NCI-H69 (cell line): ENCODE results near the gene MROH8.

Source experiments
- DNase-seq: peaks from one replicate; lab custom pipeline; 2025; lab: John Stamatoyannopoulos, UW

The MROH8 gene

DNA sequence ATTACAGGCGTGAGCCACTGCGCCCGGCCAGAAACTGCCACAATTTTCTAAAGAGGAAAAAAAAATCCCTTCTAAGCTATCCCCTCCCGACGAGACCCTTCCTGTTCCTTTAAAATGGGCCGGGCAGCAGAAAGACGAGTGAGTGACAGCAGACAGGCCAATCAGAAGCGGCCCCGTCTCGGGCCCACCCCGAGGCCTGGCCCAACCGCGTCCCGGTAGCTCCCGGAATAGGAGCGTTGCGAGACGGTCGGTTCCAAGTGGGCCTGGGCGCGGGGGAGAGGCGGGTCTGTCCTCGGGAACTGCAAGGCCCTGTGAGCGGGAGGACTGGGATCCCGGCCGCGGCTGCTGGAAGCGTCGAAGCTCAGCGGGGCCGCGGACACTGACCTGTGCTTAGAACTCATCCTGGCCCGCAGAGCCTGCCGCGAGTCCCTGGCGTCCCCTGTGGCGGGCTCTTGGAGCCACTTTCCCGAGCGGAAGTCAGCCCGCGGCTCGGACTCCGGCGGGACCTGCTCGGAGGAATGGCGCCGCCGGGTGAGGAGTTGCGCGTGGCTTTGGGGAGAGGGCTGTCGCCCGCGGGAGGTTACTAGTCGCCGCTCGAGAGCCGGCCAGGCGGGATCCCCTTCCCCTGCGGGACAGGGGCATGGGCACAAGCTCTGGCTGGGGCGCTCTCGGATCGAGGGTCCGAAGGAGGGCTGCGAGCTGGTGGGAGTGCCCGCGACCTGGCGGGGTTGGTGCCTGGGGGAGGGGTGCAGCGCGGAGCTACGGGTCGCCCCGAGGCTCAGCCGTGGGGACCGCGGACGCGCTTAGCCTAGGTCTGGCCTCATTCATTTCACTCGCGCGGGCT, at the start of gene MROH8, which contains the start of gene RPN2:
MROH8 (minus strand) TSS at position 710 of the 844 bp plus-strand sequence.
RPN2 (plus strand) TSS at position 492 of the 844 bp plus-strand sequence; CDS start at position 519, 27 bp downstream.
- DNase-seq = peak; percentile 96

DNA sequence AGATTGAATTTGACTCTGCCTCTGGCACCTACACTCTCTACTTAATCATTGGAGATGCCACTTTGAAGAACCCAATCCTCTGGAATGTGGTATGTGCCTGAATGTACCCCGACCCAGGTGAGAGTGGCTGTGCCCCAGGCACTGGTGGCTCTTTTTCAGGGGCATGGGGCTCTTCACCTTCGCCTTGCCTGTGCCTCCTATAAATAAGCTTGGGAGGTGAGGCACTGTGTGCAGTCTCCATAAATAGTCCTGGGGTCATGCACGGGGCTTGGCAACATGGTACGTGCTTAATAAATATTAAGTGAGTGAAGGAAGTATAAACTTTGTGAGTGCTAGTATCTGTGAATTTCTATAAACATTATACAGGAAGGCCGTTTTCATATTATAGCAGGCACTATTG, 49.3 kb upstream of the MROH8 start:
- DNase-seq = no peak

DNA sequence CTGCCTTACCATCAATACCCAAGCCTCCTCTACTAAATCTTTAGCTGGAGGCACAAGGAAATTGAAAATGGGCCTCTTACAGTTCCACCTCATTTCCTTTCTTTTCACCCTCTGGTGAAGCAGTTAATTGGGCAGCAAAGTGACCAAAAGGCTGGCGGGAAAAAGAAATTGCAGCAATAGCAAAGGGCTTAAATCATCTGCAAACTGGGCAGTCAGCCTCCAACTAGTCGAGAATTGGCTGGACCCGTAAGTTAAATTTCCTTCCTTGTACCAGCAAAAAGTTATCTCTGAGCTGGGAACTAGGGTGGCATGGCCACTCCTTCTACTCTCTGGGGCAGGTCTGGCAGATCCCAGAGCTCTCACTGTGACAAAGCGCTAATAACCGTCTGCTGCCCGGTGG, 48.7 kb upstream of the MROH8 start:
- DNase-seq = peak; percentile 26

DNA sequence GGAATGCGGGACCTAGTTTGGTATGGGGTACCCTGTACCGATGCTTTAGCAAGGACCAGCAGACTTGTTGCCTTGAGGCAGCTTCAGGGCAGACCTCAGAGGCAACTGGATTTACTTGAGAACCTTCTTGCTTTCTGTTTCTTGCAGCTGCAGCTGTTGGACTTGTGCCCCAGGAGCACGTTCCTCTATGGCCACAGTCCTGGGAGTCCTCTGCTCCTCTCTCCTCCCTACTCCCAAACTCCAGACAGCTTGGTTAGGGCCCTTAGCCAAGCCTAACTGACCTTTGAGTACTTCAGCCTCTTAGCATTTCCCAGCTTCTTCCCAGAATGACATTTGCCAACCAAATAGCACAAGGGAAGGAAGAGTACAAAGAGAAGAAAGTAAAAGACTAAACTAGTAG, 47.5 kb upstream of the MROH8 start:
- DNase-seq = no peak

DNA sequence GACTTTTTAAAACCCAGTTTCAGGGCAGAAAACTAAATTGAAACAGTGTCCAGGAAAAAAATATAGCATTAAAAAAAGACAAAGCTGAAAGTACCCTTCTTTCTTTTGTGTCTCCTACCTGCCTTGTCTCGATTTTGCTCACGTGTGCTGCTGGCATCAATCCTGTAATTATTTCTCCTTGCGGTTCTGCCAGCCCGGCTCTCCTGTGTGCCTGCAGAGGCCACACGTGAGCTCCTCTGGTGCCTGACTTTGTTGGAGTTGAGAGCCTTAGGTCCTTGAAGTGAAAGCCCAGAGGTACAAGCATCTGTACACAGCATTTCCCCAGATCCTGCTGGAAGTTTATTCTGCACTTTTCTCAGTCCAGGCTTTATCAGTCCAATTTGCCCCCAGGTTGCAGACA, 45.8 kb upstream of the MROH8 start:
- DNase-seq = no peak

DNA sequence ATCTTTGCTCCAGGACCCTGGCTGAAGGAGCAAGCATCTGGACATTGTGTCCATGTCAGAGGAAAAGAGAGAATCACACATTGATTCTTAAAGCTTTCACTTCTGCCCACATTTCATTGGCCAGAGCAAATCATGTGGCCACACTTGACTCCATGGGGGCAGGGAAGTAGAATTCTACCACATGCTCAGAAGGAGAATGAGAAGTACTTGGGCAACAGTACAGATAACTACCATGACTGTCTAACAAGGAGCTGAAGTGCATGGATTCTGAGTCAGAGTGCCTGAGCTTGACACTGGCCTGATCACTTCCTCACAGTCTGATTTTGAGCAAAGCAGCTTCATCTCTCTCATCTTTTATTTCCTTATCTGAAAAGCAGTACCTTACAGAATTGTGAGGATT, 43.7 kb upstream of the MROH8 start:
- DNase-seq = no peak

DNA sequence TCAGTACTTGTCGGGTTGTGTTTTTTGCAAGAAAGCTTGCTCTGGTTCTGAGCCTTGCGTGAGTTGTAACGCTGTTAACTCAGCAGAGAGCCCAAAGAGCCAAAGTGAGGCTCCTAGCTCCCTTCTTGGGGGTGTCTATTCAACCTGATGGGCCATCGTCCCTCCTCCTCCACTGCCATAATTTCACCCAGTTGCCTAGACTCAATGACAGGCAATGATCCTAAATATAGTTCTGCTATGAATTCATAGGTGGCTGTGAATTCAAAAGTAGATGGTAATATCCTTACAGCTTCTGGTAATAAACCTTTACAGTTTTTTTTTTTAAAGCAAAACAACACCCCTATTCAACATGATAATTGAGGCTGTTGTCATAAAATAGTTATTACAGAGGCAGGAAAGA, 42.7 kb upstream of the MROH8 start:
- DNase-seq = no peak

DNA sequence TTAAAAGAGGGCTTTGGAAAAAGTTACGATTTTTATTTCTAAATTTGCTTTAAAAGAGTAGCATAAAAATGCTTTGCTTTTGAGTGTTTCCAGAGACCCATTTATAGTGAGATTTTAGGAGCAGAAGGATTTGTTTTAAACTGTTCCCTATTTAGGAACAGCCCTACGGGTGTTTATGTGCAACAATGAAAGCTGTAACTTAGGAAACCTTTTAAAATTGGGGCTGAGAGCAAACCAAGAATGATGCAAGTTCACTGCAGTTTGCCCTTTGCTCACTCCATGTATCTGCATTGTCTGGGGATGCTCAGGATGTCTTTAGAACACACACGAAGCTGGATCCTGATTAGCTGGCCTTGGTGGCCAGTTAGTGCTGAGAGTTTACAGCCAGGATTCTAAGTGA, 41.4 kb upstream of the MROH8 start:
- no peak for DNase-seq

DNA sequence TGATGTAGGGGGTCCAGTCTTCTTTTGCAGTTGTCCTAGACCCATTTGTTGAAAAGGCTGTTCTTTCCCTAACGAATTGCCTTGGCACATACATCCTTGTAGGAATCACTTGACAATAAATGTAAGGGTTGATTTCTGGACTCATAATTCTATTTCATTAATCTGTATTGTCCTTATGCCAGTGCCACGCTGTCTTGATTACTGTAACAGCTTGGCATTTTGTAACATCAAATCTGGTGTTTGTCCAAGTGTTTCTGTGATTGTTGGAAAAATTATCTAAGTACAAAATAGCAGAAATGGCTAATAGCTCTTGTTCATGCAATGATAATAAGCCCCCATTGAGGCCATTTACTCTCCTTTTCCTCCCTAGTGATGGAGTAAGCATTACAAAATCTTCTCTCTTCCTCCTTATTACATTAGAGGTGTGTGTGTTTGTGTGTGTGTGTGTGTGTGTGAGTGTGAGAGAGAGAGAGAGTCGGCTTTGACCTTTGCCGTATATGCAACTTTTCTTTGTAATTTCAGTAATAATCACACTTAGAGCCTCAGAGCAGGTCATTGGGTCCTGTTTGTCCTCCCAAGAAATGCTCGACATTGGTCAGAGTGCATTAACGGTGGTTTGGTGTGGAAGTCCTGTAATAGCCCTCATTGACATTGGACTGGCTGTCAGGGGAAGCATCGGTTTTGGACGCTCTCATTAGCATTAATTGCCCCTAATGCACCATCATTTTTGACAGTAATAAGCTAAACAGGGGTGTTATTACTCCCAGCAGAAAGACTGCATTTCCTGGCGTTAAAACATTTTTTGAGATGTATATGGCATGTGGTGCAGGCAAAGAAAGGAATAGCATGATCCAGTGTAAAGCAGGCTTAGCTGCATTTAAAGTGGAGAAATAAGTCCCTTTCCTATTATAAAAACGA, 40.7 kb upstream of the MROH8 start:
- DNase-seq = no peak

DNA sequence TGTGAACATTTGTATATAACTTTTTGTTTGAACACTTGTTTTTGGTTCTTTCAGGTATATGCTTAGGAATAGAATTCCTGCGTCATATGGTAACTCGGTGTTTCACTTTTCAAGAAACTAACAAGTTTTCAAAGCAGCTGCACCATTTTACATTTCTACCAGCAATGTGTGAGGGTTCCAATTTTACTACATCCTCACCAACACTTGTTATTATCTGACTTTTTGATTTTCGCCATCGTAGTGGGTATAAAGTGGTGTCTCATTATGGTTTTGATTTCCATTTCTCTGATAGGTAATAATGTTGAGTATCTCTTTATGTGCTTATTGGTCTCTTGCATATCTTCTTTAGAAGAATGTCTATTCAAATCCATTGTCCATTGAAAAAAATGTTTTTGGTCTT, 39.6 kb upstream of the MROH8 start:
- DNase-seq = no peak

DNA sequence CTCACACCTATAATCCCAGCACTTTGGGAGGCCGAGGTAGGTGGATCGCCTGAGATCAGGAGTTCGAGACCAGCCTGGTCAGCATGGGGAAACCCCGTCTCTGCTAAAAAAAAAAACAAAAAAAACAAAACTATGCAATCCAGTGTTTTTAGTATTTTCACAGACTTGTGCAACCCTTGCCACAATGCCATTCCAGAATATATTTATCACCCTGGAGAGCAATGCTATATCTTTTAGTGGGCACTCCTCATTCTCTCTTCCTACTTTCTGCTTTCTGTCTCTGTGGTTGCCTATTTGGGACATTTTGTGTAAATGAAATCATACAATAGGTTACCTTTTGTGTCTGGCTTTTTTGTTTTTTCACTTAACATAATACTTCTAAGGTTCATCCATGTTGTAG, 39.1 kb upstream of the MROH8 start:
- no peak for DNase-seq

DNA sequence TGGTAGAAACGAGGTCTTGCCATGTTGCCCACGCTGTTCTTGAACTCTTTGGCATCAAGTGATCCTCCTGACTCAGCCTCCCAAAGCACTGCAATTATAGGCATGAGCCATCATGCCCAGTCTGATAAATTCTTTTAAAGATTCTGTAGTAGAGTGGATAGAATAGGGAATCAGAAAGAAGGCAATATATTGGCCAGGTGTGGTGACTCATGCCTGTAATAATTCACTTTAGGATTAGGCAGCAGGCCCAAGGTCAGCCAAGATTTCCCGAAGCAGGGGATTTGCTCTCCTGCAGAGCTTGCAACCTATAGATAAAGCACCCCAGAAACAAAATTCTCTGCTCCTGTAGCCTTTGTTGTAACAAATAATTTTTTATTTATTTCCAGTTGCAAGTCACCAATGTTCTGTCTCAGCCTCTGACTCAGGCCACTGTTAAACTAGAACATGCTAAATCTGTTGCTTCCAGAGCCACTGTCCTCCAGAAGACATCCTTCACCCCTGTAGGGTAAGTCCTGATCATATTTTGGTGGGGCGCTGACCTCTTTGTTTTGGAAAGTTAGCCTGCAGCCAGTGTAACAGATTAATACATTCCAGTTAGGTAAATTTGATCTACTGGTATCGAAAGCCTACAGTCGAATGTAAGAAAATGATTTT, 30.4 kb upstream of the MROH8 start:
- no peak for DNase-seq

DNA sequence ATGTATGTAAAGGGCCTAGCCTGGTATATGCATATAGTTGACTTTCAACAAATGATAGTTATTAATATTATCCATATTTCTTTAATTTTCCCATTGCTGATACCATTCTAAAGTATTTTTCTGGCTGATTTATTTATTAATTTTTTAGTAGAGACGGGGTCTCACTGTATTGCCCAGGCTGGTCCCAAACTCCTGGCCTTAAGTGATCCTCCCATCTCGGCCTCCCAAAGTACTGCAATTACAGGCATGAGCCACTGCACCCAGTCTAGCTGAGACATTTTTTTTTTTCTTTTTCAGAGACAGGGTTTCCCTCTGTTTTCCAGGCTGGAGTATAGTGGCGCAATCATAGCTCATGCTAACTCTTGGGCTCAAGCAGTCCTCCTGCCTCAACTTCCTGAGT, 29.8 kb upstream of the MROH8 start:
- DNase-seq = no peak

DNA sequence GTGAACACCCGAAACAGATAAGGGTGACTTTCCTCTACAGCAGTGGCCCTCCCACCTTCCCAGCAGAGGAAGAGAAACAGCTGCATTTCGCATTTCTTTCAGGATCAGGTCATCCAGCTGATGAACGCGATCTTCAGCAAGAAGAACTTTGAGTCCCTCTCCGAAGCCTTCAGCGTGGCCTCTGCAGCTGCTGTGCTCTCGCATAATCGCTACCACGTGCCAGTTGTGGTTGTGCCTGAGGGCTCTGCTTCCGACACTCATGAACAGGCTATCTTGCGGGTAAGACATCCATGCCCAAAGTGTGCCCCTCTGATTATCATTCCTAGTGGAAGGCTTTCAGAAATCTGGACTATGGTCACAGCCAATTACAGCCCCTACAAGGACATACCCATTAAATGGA, 27.8 kb upstream of the MROH8 start:
- no peak for DNase-seq

DNA sequence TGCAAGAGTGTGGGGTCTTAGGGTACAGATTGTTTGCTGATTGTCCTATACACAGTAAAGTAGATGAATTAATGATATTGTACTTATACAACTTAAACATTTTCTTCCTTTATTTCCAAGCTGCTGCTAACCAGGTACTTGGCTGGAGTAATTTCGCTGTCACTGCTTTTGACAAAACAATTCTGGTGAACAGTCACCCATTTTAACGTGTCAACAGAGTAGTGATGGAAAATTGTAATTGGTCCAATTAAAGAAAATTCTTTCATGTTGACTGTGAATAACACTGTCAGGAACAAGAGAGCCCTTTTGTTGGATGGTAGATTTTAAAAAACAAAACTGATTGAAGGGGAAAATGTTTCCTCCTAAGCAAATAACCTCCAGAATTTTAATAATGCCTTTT, 26.4 kb upstream of the MROH8 start:
- DNase-seq = no peak

DNA sequence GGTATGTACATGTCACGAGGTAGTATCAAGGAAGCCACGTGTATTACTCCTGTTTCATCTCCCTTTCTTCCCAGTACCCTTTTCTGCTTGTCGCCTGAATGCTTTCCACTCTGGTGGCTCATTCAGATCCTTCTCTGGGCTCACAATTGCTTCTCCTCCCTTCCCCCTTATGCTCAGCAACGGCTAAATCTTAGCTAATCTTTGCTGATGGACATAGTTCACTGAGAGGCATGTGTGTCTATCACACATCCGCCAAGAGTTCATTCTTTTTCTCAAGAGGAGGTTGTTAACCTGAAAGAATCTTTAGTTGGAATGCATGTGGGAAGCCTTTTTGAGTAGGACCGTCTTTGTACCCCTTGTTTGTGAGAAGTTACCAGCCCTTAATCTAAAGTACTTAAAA, 25.8 kb upstream of the MROH8 start:
- DNase-seq = no peak

DNA sequence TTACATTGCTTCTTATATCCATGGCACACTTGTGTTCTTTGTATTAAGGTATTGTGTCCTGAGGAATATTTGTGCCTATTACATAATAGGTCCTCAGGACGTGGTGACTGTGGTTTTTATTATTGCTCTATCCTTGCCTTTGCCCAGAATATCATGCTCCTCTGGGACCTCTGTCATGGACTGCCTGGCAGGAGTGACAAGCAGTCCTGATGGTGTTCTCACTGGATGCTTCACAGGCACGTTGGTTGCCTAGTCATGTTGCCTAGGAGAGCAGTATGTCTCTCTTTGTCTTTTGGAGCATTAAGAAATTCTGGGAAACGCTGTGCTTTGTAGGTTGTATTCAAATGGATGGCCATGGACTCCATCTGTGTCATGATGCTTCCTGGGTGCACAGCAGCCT, 24.7 kb upstream of the MROH8 start:
- DNase-seq = no peak

DNA sequence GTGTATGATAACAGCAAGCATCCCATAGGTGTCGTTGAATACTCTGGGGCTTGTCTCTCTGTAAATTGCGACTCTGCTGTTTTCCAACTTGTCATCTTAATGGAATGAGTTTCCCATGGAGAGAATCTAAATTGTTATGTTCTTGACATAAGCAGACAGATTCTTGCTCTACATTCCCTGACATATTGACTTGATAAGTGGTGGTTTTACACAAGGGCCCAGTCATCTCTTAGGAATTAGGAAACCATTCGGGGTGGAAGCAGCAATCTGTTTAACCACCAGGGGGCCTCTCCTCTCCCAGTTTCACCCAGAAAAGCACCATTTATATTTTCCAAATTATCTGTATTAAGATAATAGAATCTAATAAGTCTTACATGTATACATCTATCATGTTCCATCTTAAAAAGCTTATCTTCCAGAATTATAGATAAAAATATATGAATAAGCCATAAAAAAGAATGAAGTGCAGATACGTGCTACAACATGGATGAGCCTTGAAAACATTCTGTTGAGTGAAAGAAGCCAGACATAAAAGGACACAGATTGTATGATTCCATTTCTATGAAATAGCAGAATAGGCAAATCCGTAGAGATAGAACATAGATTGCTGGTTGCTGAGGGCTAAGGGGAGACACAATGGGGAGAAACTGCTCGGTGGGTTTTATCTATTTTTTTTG, 23.1 kb upstream of the MROH8 start:
- peak; percentile 24 for DNase-seq

DNA sequence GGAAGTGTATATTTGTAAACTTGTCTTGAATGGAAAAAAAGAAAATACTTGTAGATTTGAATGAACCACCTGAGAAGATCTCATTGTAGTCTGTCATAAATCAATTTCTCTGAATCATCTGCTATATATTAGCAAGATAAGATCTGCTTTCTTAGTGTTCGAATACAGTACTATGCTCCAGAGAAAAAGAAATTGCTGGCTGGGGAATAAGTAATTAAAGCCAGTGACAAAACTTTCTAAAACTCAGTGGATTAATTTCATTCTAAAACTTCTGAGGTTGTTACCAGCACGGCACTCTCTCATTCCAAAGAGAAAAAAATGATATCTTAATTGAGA, 22.4 kb upstream of the MROH8 start:
- DNase-seq = no peak

DNA sequence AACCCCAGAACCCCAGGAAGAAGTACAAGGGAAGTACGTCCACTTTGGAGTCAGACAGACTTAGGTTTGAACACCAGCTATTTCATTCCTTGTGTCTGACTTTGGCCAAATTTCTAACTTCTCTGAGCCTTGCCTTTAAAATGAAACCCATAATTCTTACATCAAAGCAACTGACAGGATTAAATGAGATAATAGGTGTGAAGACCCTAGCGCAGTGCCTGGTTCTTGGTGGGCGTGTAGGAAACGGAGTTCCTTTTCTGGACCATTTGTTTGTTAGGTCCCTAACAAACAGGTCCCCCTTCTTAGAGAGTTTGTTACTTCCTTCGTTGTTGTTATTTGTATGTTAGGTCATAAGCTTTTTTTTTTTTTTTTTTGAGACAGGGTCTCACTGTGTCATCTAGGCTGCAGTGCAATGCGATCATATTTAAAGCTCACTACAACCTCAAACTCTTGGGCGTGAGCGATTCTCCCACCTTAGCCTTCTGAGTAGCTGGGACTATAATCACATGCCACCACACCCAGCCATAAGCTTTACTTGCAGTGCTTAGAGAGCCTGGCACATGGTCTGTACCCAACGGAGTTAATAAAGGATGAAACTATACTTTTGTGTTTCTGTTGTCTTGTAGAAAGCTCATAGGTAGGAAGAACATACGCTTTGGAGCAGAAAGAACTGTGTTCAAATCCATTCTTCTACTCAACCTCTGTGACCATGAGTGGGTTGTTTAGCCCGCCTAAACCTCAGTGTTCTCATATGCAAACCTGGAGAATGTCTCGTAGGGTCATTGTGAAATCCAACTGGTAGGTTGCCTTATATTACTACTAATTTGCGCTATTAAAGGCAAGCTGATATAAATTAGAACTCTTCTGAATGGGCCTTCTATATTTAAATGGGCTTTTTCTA, 21.8 kb upstream of the MROH8 start:
- no peak for DNase-seq

DNA sequence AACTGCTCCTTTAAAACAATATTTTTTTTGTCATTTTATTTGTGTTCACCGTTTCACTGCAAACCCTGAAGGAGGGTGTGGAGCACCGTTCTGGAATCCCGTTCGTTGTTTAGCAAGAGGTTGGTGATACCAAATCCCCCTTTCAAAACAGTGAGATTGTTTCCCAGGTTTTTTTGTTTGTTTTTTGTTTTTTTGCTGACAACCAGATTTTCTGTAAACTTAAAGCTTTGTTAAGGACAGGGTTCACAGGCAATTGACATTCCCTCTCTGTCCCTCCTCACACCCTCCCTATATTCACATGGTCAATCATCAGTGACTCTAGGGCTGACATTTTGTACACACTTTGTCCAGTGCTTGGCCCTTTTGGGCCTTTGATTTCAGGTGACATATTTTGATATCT, 21.0 kb upstream of the MROH8 start:
- no peak for DNase-seq
